Naive thymus-derived CD4-positive, alpha-beta T cell (primary cell): Measurements from ENCODE around the gene NAV2. TPM values are rescaled to one million over a fixed set of nuclear protein-coding genes. Genes with fewer than 3 reads are reported as not detected.

Source experiments
- ATAC-seq: fragments of 150-1000 bp; cut with Tn5 transposase; 2 replicates; pipeline ENCODE4 v1.10.0; 2021; ENCODE audit warnings: mild to moderate bottlenecking, moderate library complexity
- CTCF ChIA-PET: fragments of 350-600 bp; sonication (Branson Sonifier 250); formaldehyde crosslinking; loops from one replicate; lab custom pipeline; 2021; ENCODE audit warnings: antibody characterized with exemption; lab: Charles Lee
- POLR2A ChIA-PET: fragments of 350-600 bp; sonication (Branson Sonifier 250); formaldehyde crosslinking; loops from one replicate; lab custom pipeline; 2021; ENCODE audit warnings: antibody characterized with exemption, inconsistent platforms; lab: Charles Lee
- DNase-seq, 9 donors: peaks; one replicate each; pipeline versions ENCODE4 v3.0.0 to v3.0.0-alpha.2; 2020 to 2022; ENCODE audit warnings: mixed read lengths in 1 of 9
- H3K27ac ChIP-seq: one replicate; pipeline ENCODE4 v1.7.0; 2013; ENCODE audit warnings: mild to moderate bottlenecking, low read depth, low read length, moderate library complexity
- H3K27me3 ChIP-seq, 2 donors: one replicate each; pipeline ENCODE4 v1.7.0; 2013; ENCODE audit warnings: low read length in 2 of 2, mild to moderate bottlenecking in 2 of 2, moderate library complexity in 2 of 2; ENCODE audit not compliant: control insufficient read depth in 2 of 2, insufficient read depth in 2 of 2
- H3K36me3 ChIP-seq, 3 experiments: 1 replicate in 2 of 3; 2 replicates in 1 of 3; pipeline ENCODE4 v1.7.0; 2013; ENCODE audit warnings: low read length in 3 of 3, mild to moderate bottlenecking in 3 of 3, moderate library complexity in 1 of 3; ENCODE audit not compliant: insufficient read depth in 3 of 3, control insufficient read depth in 2 of 3
- H3K4me1 ChIP-seq, 2 donors: one replicate each; pipeline ENCODE4 v1.7.0; 2013; ENCODE audit warnings: low read length in 2 of 2, mild to moderate bottlenecking in 2 of 2, moderate library complexity in 1 of 2; ENCODE audit not compliant: control insufficient read depth in 2 of 2, insufficient read depth in 2 of 2
- H3K4me3 ChIP-seq: 2 replicates; pipeline ENCODE4 v1.7.0; 2013; ENCODE audit warnings: mild to moderate bottlenecking, low read length
- H3K9me3 ChIP-seq, 3 experiments: 1 replicate in 2 of 3; 2 replicates in 1 of 3; pipeline ENCODE4 v1.7.0; 2013; ENCODE audit warnings: low read length in 3 of 3; ENCODE audit not compliant: control insufficient read depth in 2 of 3
- H3K27ac Mint-ChIP-seq, 9 donors: one replicate each; pipeline ENCODE4 v1.8.0; 2020 to 2022; ENCODE audit warnings: mixed read lengths in 9 of 9, mild to moderate bottlenecking in 8 of 9, moderate library complexity in 5 of 9, inconsistent platforms in 2 of 9
- H3K27me3 Mint-ChIP-seq, 5 donors: one replicate each; pipeline ENCODE4 v1.8.0; 2021 to 2022; ENCODE audit warnings: mixed read lengths in 5 of 5, mild to moderate bottlenecking in 1 of 5
- H3K36me3 Mint-ChIP-seq, 5 donors: one replicate each; pipeline ENCODE4 v1.8.0; 2020 to 2022; ENCODE audit warnings: mixed read lengths in 5 of 5, mild to moderate bottlenecking in 3 of 5, inconsistent platforms in 1 of 5
- H3K4me1 Mint-ChIP-seq, 7 donors: one replicate each; pipeline ENCODE4 v1.8.0; 2020 to 2022; ENCODE audit warnings: mixed read lengths in 7 of 7, mild to moderate bottlenecking in 3 of 7, inconsistent platforms in 1 of 7
- H3K4me3 Mint-ChIP-seq, 10 donors: one replicate each; pipeline ENCODE4 v1.8.0; 2020 to 2022; ENCODE audit warnings: mild to moderate bottlenecking in 10 of 10, mixed read lengths in 10 of 10, moderate library complexity in 6 of 10, inconsistent platforms in 2 of 10
- H3K9me3 Mint-ChIP-seq, 11 donors: one replicate each; pipeline ENCODE4 v1.8.0; 2020 to 2022; ENCODE audit warnings: mixed read lengths in 11 of 11, mild to moderate bottlenecking in 4 of 11, inconsistent platforms in 1 of 11, moderate library complexity in 1 of 11
- intact Hi-C, 2 donors: fragments of 100-400 bp; cut with micrococcal nuclease; formaldehyde crosslinking; loops; one replicate each; pipeline ENCODE4 v1.15.1; 2023
- polyA plus RNA-seq, 2 donors: library from polyadenylated mRNA; unstranded; fragments of 300-500 nt; fragmentation: Illumina TruSeq; gene quantifications; one replicate each; pipeline ENCODE4 v1.2.3, GENCODE V29; 2021
- total RNA-seq, 6 experiments: library from RNA in 5 of 6; stranded (reverse) in 5 of 6; gene quantifications; 1 replicate in 5 of 6; 2 replicates in 1 of 6; pipeline ENCODE4 v1.2.3 and lab custom pipeline; 2021 to 2026

Gene NAV2
- total and polyA plus RNA-seq, 7 experiments from 2014 or later, result 0.24 to 2.2 (median 0.48) TPM; not detected in 2

DNA sequence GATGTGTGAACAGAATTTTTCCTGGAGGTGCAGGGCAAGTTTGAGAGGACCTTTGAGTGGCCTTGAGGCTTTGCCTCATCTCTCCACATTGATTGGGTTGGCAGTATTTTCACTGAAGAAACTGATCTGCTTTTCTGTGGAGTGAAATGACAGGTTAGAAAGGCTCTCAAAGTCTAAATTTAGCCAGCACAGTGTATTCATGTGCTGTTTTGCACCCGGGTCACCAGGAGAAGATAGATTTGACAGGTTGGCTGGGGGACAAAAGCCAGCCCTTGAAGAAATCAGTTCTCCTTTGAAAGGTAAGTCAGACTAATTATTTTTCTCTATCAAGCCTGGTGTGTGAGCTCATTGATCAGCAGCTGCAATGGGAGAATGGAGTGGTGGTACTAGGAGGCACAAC, 294.7 kb downstream of the NAV2 start:
- peaks cover 0 to 10% (median 5%) of the 10 kb centered on the region in 5 donors for H3K27me3 Mint-ChIP-seq
- no peak overlapping the region for H3K4me3 ChIP-seq
- H3K27me3 ChIP-seq, result no peaks in the 10 kb centered on the region

GRCh38 chr11:20008190-20008870, 295.7 kb downstream of the NAV2 start:
- no peak for ATAC-seq
- Histone ChIP-seq H3K36me3 (no peaks in the 10 kb centered on the region), H3K4me1 (no peaks in the 10 kb centered on the region), H3K27ac (no peak overlapping the region), H3K4me3 (no peak overlapping the region), H3K27me3 (no peaks in the 10 kb centered on the region), H3K9me3 (no peaks in the 10 kb centered on the region)
- H3K27me3 Mint-ChIP-seq, result peaks cover 0 to 16% (median 5%) of the 10 kb centered on the region in 5 donors
- H3K4me3 Mint-ChIP-seq, result no peak overlapping the region
- no peak for DNase-seq
- CTCF ChIA-PET, result no interaction called here
- H3K27ac Mint-ChIP-seq, result no peak overlapping the region
- no peaks in the 10 kb centered on the region for H3K9me3 Mint-ChIP-seq
- H3K36me3 Mint-ChIP-seq, result no peaks in the 10 kb centered on the region
- POLR2A ChIA-PET, result no interaction called here
- H3K4me1 Mint-ChIP-seq, result no peaks in the 10 kb centered on the region
- intact Hi-C loops, result no loop called here

More for the DNA sequence above, 294.7 kb downstream of the NAV2 start:
- Mint-ChIP-seq H3K36me3 (no peaks in the 10 kb centered on the region), H3K27ac (no peak overlapping the region), H3K4me1 (no peaks in the 10 kb centered on the region), H3K9me3 (no peaks in the 10 kb centered on the region), H3K4me3 (no peak overlapping the region)
- POLR2A ChIA-PET, result no interaction called here
- no peaks in the 10 kb centered on the region for H3K4me1 ChIP-seq
- DNase-seq (no peak), ATAC-seq (no peak)
- no peak overlapping the region for H3K27ac ChIP-seq
- no peaks in the 10 kb centered on the region for H3K9me3 ChIP-seq
- intact Hi-C loops, result no loop called here
- CTCF ChIA-PET, result no interaction called here
- no peaks in the 10 kb centered on the region for H3K36me3 ChIP-seq

GRCh38 chr11:20008871-20009644, 296.4 kb downstream of the NAV2 start:
- DNase-seq, result no peak
- no peak overlapping the region for H3K4me3 Mint-ChIP-seq
- H3K9me3 Mint-ChIP-seq, result no peaks in the 10 kb centered on the region
- no peaks in the 10 kb centered on the region for H3K36me3 Mint-ChIP-seq
- no peak overlapping the region for H3K27ac Mint-ChIP-seq
- H3K4me1 Mint-ChIP-seq, result no peaks in the 10 kb centered on the region
- no peaks in the 10 kb centered on the region for H3K9me3 ChIP-seq
- POLR2A ChIA-PET, result no interaction called here
- H3K27ac ChIP-seq, result no peak overlapping the region
- H3K36me3 ChIP-seq, result no peaks in the 10 kb centered on the region
- CTCF ChIA-PET, result no interaction called here
- no peaks in the 10 kb centered on the region for H3K27me3 ChIP-seq
- no peak overlapping the region for H3K4me3 ChIP-seq
- intact Hi-C loops, result no loop called here
- peaks cover 1 to 24% (median 10%) of the 10 kb centered on the region in 5 donors for H3K27me3 Mint-ChIP-seq
- ATAC-seq, result no peak
- no peaks in the 10 kb centered on the region for H3K4me1 ChIP-seq

DNA sequence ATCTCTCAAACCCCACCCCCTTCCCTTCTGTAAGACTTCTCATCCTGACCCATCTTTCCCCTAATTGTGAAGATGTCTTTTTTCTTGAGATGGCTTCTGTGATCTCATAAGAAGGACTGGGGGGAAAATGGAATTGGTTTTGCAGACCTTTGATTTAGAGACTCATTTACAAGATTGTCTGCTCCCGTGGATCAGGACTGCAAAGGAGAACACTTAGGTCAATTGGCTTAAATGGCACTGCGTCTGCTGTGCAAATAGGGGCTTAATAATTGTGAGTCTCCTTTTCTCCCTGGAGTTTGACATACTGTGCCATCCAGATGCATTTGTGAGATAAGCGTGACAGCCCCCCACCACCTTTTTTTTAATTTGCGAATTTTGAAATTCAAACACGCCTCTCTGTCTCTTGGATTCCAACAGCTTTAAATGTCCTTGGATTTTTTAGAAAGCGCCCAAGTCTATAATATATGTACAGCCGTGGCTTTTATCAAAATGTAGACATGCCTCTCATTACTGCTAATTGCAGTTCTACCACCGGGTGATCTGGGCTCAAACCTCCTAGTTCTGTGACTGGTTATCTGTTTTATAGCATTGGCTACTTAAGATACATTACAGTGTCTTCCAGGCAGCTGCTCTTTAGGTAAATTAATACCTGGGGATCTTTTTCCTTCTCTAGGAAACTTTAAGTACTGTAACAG, 297.7 kb downstream of the NAV2 start:
- CTCF ChIA-PET, result no interaction called here
- no peak overlapping the region for H3K27ac ChIP-seq
- no peak overlapping the region for H3K4me3 Mint-ChIP-seq
- no peak for DNase-seq
- POLR2A ChIA-PET, result no interaction called here
- no peak for ATAC-seq
- no peaks in the 10 kb centered on the region for H3K4me1 Mint-ChIP-seq
- no peaks in the 10 kb centered on the region for H3K27me3 ChIP-seq
- no peak overlapping the region for H3K27ac Mint-ChIP-seq
- no peak overlapping the region for H3K4me3 ChIP-seq
- H3K36me3 Mint-ChIP-seq, result no peaks in the 10 kb centered on the region
- no peaks in the 10 kb centered on the region for H3K4me1 ChIP-seq
- H3K9me3 ChIP-seq, result no peaks in the 10 kb centered on the region
- H3K9me3 Mint-ChIP-seq, result no peaks in the 10 kb centered on the region
- intact Hi-C loops, result no loop called here
- H3K36me3 ChIP-seq, result no peaks in the 10 kb centered on the region
- H3K27me3 Mint-ChIP-seq, result peaks cover 3 to 27% (median 15%) of the 10 kb centered on the region in 5 donors

GRCh38 chr11:20010851-20011225, 298.2 kb downstream of the NAV2 start:
- Mint-ChIP-seq H3K9me3 (no peaks in the 10 kb centered on the region), H3K27me3 (peaks cover 6 to 24% (median 19%) of the 10 kb centered on the region in 5 donors), H3K36me3 (no peaks in the 10 kb centered on the region), H3K4me3 (no peak overlapping the region), H3K27ac (no peak overlapping the region), H3K4me1 (no peaks in the 10 kb centered on the region)
- no peaks in the 10 kb centered on the region for H3K27me3 ChIP-seq
- DNase-seq, result no peak
- no peak for ATAC-seq
- H3K4me1 ChIP-seq, result no peaks in the 10 kb centered on the region
- H3K9me3 ChIP-seq, result no peaks in the 10 kb centered on the region
- no peak overlapping the region for H3K27ac ChIP-seq
- no peak overlapping the region for H3K4me3 ChIP-seq
- POLR2A ChIA-PET, result no interaction called here
- intact Hi-C loops, result no loop called here
- CTCF ChIA-PET, result no interaction called here
- no peaks in the 10 kb centered on the region for H3K36me3 ChIP-seq

- intact Hi-C loops, result no loop called here
- no peak overlapping the region for H3K4me3 ChIP-seq
- ATAC-seq, result no peak
- CTCF ChIA-PET, result no interaction called here
- Mint-ChIP-seq H3K27me3 (peaks cover 7 to 23% (median 19%) of the 10 kb centered on the region in 5 donors), H3K27ac (no peak overlapping the region), H3K9me3 (peaks cover 0 to 1% (median 0%) of the 10 kb centered on the region in 11 donors), H3K4me3 (no peak overlapping the region), H3K36me3 (no peaks in the 10 kb centered on the region), H3K4me1 (no peaks in the 10 kb centered on the region)
- H3K27me3 ChIP-seq, result no peaks in the 10 kb centered on the region
- no peaks in the 10 kb centered on the region for H3K36me3 ChIP-seq
- no peaks in the 10 kb centered on the region for H3K4me1 ChIP-seq
- no peaks in the 10 kb centered on the region for H3K9me3 ChIP-seq
- DNase-seq, result no peak
- no peak overlapping the region for H3K27ac ChIP-seq
- POLR2A ChIA-PET, result no interaction called here
Observed at GRCh38 chr11:20011307-20011951, 298.8 kb downstream of the NAV2 start.
